ENCODE results near the gene GPS2.
A peak's percentile ranks its signal among the peaks of the same experiment; 100 is the strongest.

GPS2 gene

GRCh38 chr17:7282752-7283321 is 32.3 kb downstream of the GPS2 start:
- TF ChIP-seq EZH2 (optimal IDR thresholded peaks at IDR 0.05; ENCODE audit: low read depth, low read length): no peak
- TF ChIP-seq CTCF (IDR thresholded peaks at IDR 0.05; ENCODE audit: low read length): no peak
- no peak for TF ChIP-seq EZH2phosphoT487 (IDR thresholded peaks at IDR 0.05; ENCODE audit: low read length)
- Histone ChIP-seq H3K27ac (ENCODE audit: low read length) (no peak overlapping the region), H2AFZ (ENCODE audit: low read length) (no peak overlapping the region), H3F3A (ENCODE audit: insufficient read depth, low read length) (peaks cover 8% of the 10 kb centered on the region), H3K9me2 (replicated peaks; ENCODE audit: insufficient read depth, low read length) (no peaks in the 10 kb centered on the region), H3K4me3 (ENCODE audit: low read length) (no peak overlapping the region), H3K9me3 (replicated peaks; ENCODE audit: insufficient read depth, low read length) (no peaks in the 10 kb centered on the region), H3K4me2 (ENCODE audit: low read depth, low read length) (no peak overlapping the region), H3K4me1 (ENCODE audit: low read length) (peaks cover 10% of the 10 kb centered on the region), H3K36me3 (replicated peaks; ENCODE audit: insufficient read depth, low read length) (no peaks in the 10 kb centered on the region), H3K27me3 (replicated peaks; ENCODE audit: insufficient read depth, low read length) (peaks cover 78% of the 10 kb centered on the region), H3K9ac (ENCODE audit: low read length) (no peak overlapping the region), H3K79me2 (ENCODE audit: low read length) (no peaks in the 10 kb centered on the region), H4K20me1 (ENCODE audit: insufficient read depth, low read length) (no peaks in the 10 kb centered on the region)
- DNase-seq: no peak

GRCh38 chr17:7281953-7282751 is 33.0 kb downstream of the GPS2 start:
- H3K27me3 ChIP-seq (replicated peaks; ENCODE audit: insufficient read depth, low read length): peaks cover 78% of the 10 kb centered on the region
- H3K4me3 ChIP-seq (ENCODE audit: low read length): peak overlapping the region; percentile 65
- DNase-seq: no peak
- TF ChIP-seq EZH2phosphoT487 (IDR thresholded peaks at IDR 0.05; ENCODE audit: low read length): no peak
- no peak for TF ChIP-seq CTCF (IDR thresholded peaks at IDR 0.05; ENCODE audit: low read length)
- TF ChIP-seq EZH2 (optimal IDR thresholded peaks at IDR 0.05; ENCODE audit: low read depth, low read length): no peak
- no peaks in the 10 kb centered on the region for H3K9me2 ChIP-seq (replicated peaks; ENCODE audit: insufficient read depth, low read length)
- no peak overlapping the region for H3K27ac ChIP-seq (ENCODE audit: low read length)
- H4K20me1 ChIP-seq (ENCODE audit: insufficient read depth, low read length): no peaks in the 10 kb centered on the region
- no peaks in the 10 kb centered on the region for H3K9me3 ChIP-seq (replicated peaks; ENCODE audit: insufficient read depth, low read length)
- peak overlapping the region; percentile 85; the same call in 1 of the 2 replicates for H2AFZ ChIP-seq (ENCODE audit: low read length)
- H3K4me1 ChIP-seq (ENCODE audit: low read length): peaks cover 10% of the 10 kb centered on the region
- no peaks in the 10 kb centered on the region for H3K36me3 ChIP-seq (replicated peaks; ENCODE audit: insufficient read depth, low read length)
- H3K9ac ChIP-seq (ENCODE audit: low read length): no peak overlapping the region
- peaks cover 8% of the 10 kb centered on the region for H3F3A ChIP-seq (ENCODE audit: insufficient read depth, low read length)
- H3K79me2 ChIP-seq (ENCODE audit: low read length): no peaks in the 10 kb centered on the region
- peak overlapping the region; percentile 97 for H3K4me2 ChIP-seq (ENCODE audit: low read depth, low read length)

GRCh38 chr17:7281074-7281952 is 33.8 kb downstream of the GPS2 start, which contains the start of gene SLC2A4:
SLC2A4 (plus strand) TSS chr17:7281718; CDS start chr17:7281935, 217 bp downstream.
- H3K4me3 ChIP-seq (ENCODE audit: low read length): peak within 1 kb of the TSS; percentile 65
- H3F3A ChIP-seq (ENCODE audit: insufficient read depth, low read length): peaks cover 8% of the 10 kb centered on the region
- peak within 1 kb of the TSS; percentile 13; the same call in 1 of the 2 replicates for H3K9ac ChIP-seq (ENCODE audit: low read length)
- H3K4me1 ChIP-seq (ENCODE audit: low read length): peaks cover 5% of the 10 kb centered on the region
- H3K36me3 ChIP-seq (replicated peaks; ENCODE audit: insufficient read depth, low read length): no peaks in the 10 kb centered on the region
- peak; percentile 95 for DNase-seq
- no peaks in the 10 kb centered on the region for H3K9me2 ChIP-seq (replicated peaks; ENCODE audit: insufficient read depth, low read length)
- H2AFZ ChIP-seq (ENCODE audit: low read length): peak within 1 kb of the TSS; percentile 85
- H3K27ac ChIP-seq (ENCODE audit: low read length): no peak within 1 kb of the TSS
- H3K9me3 ChIP-seq (replicated peaks; ENCODE audit: insufficient read depth, low read length): no peaks in the 10 kb centered on the region
- TF ChIP-seq CTCF (IDR thresholded peaks at IDR 0.05; ENCODE audit: low read length) (no peak), EZH2phosphoT487 (IDR thresholded peaks at IDR 0.05; ENCODE audit: low read length) (no peak), EZH2 (optimal IDR thresholded peaks at IDR 0.05; ENCODE audit: low read depth, low read length) (no peak)
- no peaks in the 10 kb centered on the region for H3K79me2 ChIP-seq (ENCODE audit: low read length)
- no peaks in the 10 kb centered on the region for H4K20me1 ChIP-seq (ENCODE audit: insufficient read depth, low read length)
- peaks cover 76% of the 10 kb centered on the region for H3K27me3 ChIP-seq (replicated peaks; ENCODE audit: insufficient read depth, low read length)
- H3K4me2 ChIP-seq (ENCODE audit: low read depth, low read length): peak within 1 kb of the TSS; percentile 97
